Measurements from ENCODE around the gene SOCS3.

DNA sequence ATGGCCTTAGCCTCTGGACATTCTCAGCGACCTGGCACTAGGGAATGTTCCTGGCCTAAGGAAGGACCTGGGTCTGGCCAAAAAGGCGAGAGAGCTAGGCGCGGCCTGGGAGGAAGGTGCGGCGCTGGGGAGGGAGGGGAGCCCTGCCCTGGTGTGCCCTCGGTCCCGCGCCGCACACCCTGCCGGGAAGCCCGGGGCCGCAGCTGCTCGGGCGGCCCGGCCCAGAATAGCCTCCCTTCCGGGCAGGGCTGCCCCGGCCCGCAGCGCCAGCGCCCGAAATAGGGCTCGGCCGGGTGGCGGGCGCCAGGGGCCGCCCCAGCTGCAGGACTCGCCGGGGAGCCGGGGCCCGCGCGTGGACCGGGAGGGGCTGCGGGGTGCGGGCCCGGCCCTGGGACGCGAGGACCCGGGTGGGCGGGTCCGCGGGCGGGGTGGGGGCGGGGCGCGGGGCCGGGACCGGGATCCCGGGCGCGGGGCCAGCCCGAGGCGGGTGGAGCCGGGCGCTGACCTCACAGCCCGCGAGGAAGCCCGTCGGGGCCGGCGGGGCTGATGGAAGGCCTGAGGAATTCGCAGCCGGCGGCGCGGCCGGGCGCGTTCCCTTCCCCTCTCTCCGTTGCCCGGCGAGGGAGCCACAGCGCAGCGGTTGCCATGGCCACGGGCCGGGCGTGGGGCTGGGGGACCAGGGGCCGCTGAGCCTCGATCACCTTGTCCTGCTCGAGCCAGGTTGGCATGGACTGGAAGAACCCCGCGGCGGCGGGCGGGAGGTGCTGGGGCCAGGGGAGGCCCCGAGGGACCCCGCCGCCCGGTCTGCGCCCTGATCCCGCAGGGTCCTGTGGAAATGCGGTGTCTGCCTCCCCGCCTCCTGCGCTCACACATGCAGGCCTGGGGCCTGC is 18.1 kb downstream of the SOCS3 start:
- no peak for TF ChIP-seq FOXM1 (IDR thresholded peaks at IDR 0.05; ENCODE audit: borderline replicate concordance)
- TF ChIP-seq HDGF (IDR thresholded peaks at IDR 0.05; ENCODE audit: borderline replicate concordance): no peak
- no peak for TF ChIP-seq SP1 (IDR thresholded peaks at IDR 0.05)
- TF ChIP-seq FOXA1 (IDR thresholded peaks at IDR 0.05): no peak
- no peak for TF ChIP-seq BHLHE40 (IDR thresholded peaks at IDR 0.05; ENCODE audit: borderline replicate concordance)
- TF ChIP-seq ELF4 (IDR thresholded peaks at IDR 0.05): no peak
- TF ChIP-seq PKNOX1 (IDR thresholded peaks at IDR 0.05): no peak
- TF ChIP-seq NFRKB (IDR thresholded peaks at IDR 0.05): no peak
- TF ChIP-seq SUZ12 (IDR thresholded peaks at IDR 0.05): no peak
- no peak for TF ChIP-seq ZNF384 (IDR thresholded peaks at IDR 0.05)
